Activated CD8-positive, alpha-beta T cell treated with anti-CD3 and anti-CD28 coated beads for 36 hours (primary cell): ENCODE data around the gene FCRL6. TPM values are rescaled to one million over a fixed set of nuclear protein-coding genes. Genes with fewer than 3 reads are reported as not detected.

Experiments
- ATAC-seq: fragments of 200-7000 bp; cut with Tn5 transposase; one replicate; pipeline ENCODE4 v1.10.0; 2021; ENCODE audit warnings: mild to moderate bottlenecking, moderate library complexity
- CTCF ChIA-PET: fragments of 350-600 bp; sonication (Branson Sonifier 250); formaldehyde crosslinking; loops from one replicate; lab custom pipeline; 2021; ENCODE audit warnings: antibody characterized with exemption; lab: Charles Lee
- POLR2A ChIA-PET: fragments of 350-600 bp; sonication (Branson Sonifier 250); formaldehyde crosslinking; loops from one replicate; lab custom pipeline; 2021; ENCODE audit warnings: antibody characterized with exemption; lab: Charles Lee
- DNase-seq: peaks from one replicate; pipeline ENCODE4 v3.0.0-alpha.2; 2020
- H3K27ac Mint-ChIP-seq: one replicate; pipeline ENCODE4 v1.8.0; 2021; ENCODE audit warnings: mild to moderate bottlenecking, mixed read lengths
- H3K27me3 Mint-ChIP-seq: one replicate; pipeline ENCODE4 v1.8.0; 2021; ENCODE audit warnings: mixed read lengths
- H3K36me3 Mint-ChIP-seq: one replicate; pipeline ENCODE4 v1.8.0; 2021; ENCODE audit warnings: low read depth, mixed read lengths
- H3K4me1 Mint-ChIP-seq: one replicate; pipeline ENCODE4 v1.8.0; 2021; ENCODE audit warnings: low read depth, mixed read lengths
- H3K4me3 Mint-ChIP-seq: one replicate; pipeline ENCODE4 v1.8.0; 2021; ENCODE audit warnings: mild to moderate bottlenecking, moderate library complexity, mixed read lengths
- H3K9me3 Mint-ChIP-seq: one replicate; pipeline ENCODE4 v1.8.0; 2021; ENCODE audit warnings: mixed read lengths
- intact Hi-C: fragments of 100-400 bp; cut with micrococcal nuclease; formaldehyde crosslinking; loops from one replicate; pipeline ENCODE4 v1.10.0; 2022
- total RNA-seq, 2 experiments: library from RNA; stranded (reverse); gene quantifications; one replicate each; pipeline ENCODE4 v1.2.3, GENCODE V29; 2021
- TF ChIP-seq, protein P1 (sequence below): fragments of 200-600 bp; IDR thresholded peaks from one replicate; pipeline ENCODE4 v1.8.0; 2022; ENCODE audit warnings: antibody characterized with exemption, mild to moderate bottlenecking

The FCRL6 gene
- total RNA-seq, 2 experiments from 2014 or later, result 0.20 TPM; not detected in 1

DNA sequence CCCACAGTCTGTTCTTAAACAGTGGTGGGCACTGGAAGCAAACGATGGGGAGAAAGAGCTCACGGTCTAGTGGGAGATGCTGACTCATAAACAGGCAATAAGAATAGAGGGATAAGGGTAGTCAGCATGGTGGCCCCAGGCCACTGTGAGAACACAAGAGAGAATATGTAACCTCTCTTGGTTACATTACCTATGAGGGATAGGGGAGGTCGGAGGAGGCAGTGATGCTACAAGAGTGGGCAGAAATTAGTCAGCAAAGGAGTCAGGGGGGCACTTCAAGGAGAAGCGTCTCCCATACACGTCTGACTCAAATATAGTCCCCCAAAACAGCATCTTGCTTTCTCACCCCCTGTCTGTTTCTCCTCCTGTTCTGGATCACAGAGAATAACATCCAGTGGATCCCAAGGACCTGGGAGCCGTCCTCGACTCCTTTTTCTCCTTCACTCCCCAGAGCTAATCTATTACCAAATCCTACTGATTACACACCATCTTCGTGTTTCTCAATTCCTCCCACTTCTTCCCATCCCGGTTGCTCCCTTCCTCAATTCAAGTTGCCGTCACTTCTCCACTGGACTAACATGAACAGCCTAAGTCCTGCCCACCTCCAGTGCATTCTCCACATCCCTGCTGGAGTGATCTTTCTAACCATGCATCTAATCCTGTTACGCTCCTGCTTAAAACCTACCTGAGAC, 26.6 kb downstream of the FCRL6 start:
- ChIA-PET CTCF (interaction anchor here (1.0 kb wide), 1 partner anchor 257 kb away, joined by 3 read pairs; no protein-coding TSS in a partner anchor), POLR2A (interaction anchor here (1.3 kb wide), 1 partner anchor 10 kb away, joined by 4 read pairs; no protein-coding TSS in a partner anchor)
- TF ChIP-seq, protein P1, sequence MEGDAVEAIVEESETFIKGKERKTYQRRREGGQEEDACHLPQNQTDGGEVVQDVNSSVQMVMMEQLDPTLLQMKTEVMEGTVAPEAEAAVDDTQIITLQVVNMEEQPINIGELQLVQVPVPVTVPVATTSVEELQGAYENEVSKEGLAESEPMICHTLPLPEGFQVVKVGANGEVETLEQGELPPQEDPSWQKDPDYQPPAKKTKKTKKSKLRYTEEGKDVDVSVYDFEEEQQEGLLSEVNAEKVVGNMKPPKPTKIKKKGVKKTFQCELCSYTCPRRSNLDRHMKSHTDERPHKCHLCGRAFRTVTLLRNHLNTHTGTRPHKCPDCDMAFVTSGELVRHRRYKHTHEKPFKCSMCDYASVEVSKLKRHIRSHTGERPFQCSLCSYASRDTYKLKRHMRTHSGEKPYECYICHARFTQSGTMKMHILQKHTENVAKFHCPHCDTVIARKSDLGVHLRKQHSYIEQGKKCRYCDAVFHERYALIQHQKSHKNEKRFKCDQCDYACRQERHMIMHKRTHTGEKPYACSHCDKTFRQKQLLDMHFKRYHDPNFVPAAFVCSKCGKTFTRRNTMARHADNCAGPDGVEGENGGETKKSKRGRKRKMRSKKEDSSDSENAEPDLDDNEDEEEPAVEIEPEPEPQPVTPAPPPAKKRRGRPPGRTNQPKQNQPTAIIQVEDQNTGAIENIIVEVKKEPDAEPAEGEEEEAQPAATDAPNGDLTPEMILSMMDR, result no peak
- H3K4me3 Mint-ChIP-seq, result no peak overlapping the region
- ATAC-seq (no peak), DNase-seq (no peak)
- peaks cover 4% of the 10 kb centered on the region for H3K9me3 Mint-ChIP-seq
- H3K27ac Mint-ChIP-seq, result no peak overlapping the region
- no peaks in the 10 kb centered on the region for H3K27me3 Mint-ChIP-seq
- H3K36me3 Mint-ChIP-seq, result peaks cover 3% of the 10 kb centered on the region
- H3K4me1 Mint-ChIP-seq, result peaks cover 53% of the 10 kb centered on the region
- intact Hi-C loops, result no loop called here

DNA sequence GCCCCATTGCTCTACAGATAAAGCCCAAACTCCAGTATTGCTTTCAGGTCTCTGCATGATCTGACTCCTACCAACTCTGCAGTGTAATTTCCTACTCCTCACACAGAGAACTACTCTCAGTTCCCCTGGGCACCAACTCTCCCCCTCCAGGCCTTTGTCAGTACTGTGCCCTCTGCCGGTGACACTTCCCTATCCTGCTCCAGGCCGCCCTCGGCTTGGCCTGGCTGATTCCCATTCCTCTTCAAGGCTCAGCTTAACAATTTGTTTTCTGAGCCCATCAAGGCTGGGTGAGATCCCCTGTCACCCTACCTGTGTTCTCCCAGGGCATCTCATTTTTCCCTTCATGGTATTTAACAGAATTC, 27.1 kb downstream of the FCRL6 start:
- H3K4me1 Mint-ChIP-seq, result peaks cover 53% of the 10 kb centered on the region
- POLR2A ChIA-PET, result interaction anchor here (1.3 kb wide), 1 partner anchor 10 kb away, joined by 4 read pairs; no protein-coding TSS in a partner anchor
- ATAC-seq (no peak), DNase-seq (no peak)
- TF ChIP-seq, protein P1, result peak; percentile 32
- intact Hi-C loops, result no loop called here
- H3K27me3 Mint-ChIP-seq, result no peaks in the 10 kb centered on the region
- no peak overlapping the region for H3K27ac Mint-ChIP-seq
- H3K9me3 Mint-ChIP-seq, result peaks cover 4% of the 10 kb centered on the region
- H3K36me3 Mint-ChIP-seq, result peaks cover 3% of the 10 kb centered on the region
- CTCF ChIA-PET, result interaction anchor here (1.2 kb wide), 1 partner anchor 30 kb away, joined by 4 read pairs; no protein-coding TSS in a partner anchor
- no peak overlapping the region for H3K4me3 Mint-ChIP-seq

DNA sequence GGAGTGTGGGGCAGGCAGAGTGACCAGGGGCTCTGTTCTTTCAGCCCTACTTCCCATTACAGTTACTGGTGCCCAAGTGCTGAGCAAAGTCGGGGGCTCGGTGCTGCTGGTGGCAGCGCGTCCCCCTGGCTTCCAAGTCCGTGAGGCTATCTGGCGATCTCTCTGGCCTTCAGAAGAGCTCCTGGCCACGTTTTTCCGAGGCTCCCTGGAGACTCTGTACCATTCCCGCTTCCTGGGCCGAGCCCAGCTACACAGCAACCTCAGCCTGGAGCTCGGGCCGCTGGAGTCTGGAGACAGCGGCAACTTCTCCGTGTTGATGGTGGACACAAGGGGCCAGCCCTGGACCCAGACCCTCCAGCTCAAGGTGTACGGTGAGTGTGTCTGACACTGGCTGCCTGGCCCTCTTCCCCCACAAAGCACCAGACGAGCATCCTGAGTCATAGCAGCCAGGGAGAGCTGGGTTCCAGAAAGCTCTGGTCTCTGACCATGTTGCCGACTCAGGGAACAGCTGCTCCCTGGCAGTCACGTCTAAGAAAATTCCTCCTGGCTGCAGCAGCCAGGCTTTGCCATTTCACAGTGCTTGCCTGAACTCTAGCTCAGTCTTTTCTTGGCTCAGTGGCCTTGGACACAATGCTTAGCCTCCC, 27.8 kb downstream of the FCRL6 start:
- POLR2A ChIA-PET, result interaction anchor here (1.3 kb wide), 1 partner anchor 11 kb away, joined by 4 read pairs; no protein-coding TSS in a partner anchor
- peaks cover 47% of the 10 kb centered on the region for H3K4me1 Mint-ChIP-seq
- DNase-seq, result no peak
- H3K36me3 Mint-ChIP-seq, result peaks cover 3% of the 10 kb centered on the region
- peaks cover 4% of the 10 kb centered on the region for H3K9me3 Mint-ChIP-seq
- CTCF ChIA-PET, result interaction anchor here (0.7 to 3.1 kb wide), 6 partner anchors 10 to 31 kb away, joined by 3 to 13 read pairs (median 5); no protein-coding TSS in a partner anchor
- ATAC-seq, result no peak
- no peak overlapping the region for H3K27ac Mint-ChIP-seq
- intact Hi-C loops, result no loop called here
- TF ChIP-seq, protein P1, result no peak
- H3K27me3 Mint-ChIP-seq, result no peaks in the 10 kb centered on the region
- no peak overlapping the region for H3K4me3 Mint-ChIP-seq

DNA sequence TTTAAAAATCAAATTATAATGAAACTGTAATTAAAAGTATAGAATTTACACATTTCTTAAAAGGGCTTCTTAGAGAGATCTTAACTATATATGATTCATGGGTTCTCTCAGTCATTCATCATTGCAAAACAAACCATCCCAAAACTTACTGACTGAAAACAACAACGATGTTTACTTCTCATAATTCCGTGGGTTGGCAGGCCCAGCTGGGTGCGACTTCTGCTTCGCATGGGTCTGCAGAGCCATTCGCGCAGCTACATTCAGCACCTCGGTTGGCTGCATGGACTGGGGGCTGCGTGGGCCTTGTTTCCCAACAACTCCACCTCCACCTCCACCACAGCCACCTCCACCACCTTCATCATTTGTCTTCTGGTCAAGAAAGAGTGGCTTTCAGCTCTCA, 28.6 kb downstream of the FCRL6 start:
- H3K4me1 Mint-ChIP-seq, result peaks cover 39% of the 10 kb centered on the region
- TF ChIP-seq, protein P1, result no peak
- intact Hi-C loops, result no loop called here
- ATAC-seq (no peak), DNase-seq (no peak)
- H3K4me3 Mint-ChIP-seq, result no peak overlapping the region
- no peaks in the 10 kb centered on the region for H3K27me3 Mint-ChIP-seq
- no peak overlapping the region for H3K27ac Mint-ChIP-seq
- POLR2A ChIA-PET, result interaction anchor here (1.5 kb wide), 1 partner anchor 95 kb away, joined by 3 read pairs; the partner anchor contains the start of gene TAGLN2
- peaks cover 4% of the 10 kb centered on the region for H3K9me3 Mint-ChIP-seq
- peaks cover 3% of the 10 kb centered on the region for H3K36me3 Mint-ChIP-seq
- CTCF ChIA-PET, result interaction anchor here (1.1 to 3.1 kb wide), 5 partner anchors 11 to 60 kb away, joined by 3 to 13 read pairs (median 6); no protein-coding TSS in a partner anchor
